RCC 7860 (cell line): Measurements from ENCODE around the gene BCL6.

Source experiments
- DNase-seq: peaks from one replicate; pipeline ENCODE4 v3.0.0-alpha.2; 2015; ENCODE audit warnings: low spot score
- FAIRE-seq: peaks from 2 replicates; lab custom pipeline; 2012; peaks lifted over from hg19 to GRCh38; lab: Jason Lieb, UNC

The BCL6 gene

GRCh38 chr3:187721055-187721454, 24.2 kb downstream of the BCL6 start:
- DNase-seq (no peak), FAIRE-seq (no peak)

- FAIRE-seq, result no peak
- no peak for DNase-seq
Observed at GRCh38 chr3:187720337-187720670, 25.0 kb downstream of the BCL6 start.

DNA sequence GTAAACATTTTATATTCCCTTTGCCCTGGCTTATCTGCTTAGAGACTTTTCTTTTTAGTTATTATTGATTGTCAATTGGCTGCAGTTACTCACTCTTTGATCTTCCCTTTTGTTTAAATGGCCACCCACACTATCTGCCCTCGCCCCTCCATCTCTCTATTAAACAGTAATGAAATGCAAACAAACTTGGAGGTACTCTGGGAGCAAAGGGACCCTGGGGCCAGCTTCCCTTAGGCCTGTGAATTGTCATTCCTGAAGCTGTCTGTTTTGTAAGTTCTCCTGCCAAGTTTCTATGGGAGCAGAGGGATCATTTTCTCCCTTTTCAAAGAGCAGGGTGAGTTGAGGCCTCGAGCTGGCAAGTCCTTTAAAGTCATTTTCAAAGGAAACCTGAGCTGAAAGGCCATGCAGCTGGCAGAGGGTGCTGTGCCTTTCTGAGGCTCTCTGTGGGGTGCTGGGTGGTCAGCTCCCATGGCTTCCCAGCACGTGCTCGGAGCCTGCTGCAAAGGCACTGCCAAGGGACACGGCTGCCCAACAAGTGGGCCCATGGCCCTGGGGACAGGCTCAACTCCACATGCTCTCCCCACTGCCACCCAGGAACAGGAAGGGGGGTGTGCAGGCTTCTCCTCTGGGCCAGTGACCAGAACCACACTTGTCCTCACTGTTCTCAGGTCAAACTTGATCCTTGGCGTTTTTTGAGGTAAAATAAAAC, 25.5 kb downstream of the BCL6 start:
- FAIRE-seq, result no peak
- DNase-seq, result no peak

- no peak for DNase-seq
- FAIRE-seq, result no peak
Observed at GRCh38 chr3:187718802-187719201, 26.5 kb downstream of the BCL6 start.

GRCh38 chr3:187717572-187717971, 27.7 kb downstream of the BCL6 start:
- no peak for DNase-seq
- no peak for FAIRE-seq

DNA sequence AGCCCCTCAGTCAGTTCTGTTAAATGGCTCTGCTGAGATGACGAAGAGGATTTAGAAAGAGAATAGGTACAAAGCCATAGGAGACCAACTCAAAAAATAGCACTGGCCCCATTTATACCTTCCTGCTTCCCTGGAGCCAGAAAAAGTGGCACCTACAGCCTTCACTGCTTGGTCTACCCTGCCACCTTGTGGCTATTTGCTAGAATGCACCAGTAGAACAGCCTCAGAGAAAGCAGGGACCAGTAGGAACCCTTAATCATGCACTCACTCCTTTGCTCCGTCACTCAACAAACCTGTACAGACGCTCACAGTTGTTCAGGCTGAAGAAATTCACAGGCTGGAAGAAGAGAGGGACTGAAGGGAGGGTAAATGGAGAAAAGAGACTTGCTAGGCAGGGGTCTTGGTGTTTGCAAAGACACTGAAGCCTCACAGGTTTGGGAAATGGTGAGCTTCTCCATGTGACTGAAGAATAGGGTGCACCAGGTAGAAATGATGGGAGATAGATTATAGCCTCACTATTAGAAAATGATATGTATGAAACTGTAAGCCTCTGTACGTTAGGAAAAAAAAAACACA, 30.8 kb downstream of the BCL6 start:
- DNase-seq (peak; percentile 51), FAIRE-seq (peak; percentile 25)

GRCh38 chr3:187713504-187713903, 31.8 kb downstream of the BCL6 start:
- DNase-seq, result peak; percentile 16

GRCh38 chr3:187709155-187709554, 36.1 kb downstream of the BCL6 start:
- DNase-seq (no peak), FAIRE-seq (no peak)

More at GRCh38 chr3:187713504-187713903, 31.8 kb downstream of the BCL6 start:
- FAIRE-seq, result no peak

DNA sequence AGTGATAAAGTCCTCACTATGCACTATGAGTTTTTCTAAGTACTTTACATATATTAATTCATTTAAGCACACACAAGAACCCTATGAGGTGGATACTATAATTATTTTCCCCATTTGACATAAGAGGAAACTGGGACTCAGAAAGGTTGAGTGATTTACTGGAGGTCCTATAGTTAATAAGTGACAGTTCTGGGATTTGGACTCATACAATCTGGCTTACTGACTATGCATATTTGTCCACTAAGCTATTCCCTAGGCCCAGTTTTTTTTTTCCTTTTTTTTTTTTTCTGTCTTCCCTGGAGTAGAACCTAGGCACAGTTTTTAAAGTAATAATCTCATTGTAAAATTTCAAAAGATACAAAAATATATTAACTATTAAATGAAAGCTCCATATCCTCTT, 36.6 kb downstream of the BCL6 start:
- DNase-seq, result peak; percentile 10
- FAIRE-seq, result peak; percentile 77

DNA sequence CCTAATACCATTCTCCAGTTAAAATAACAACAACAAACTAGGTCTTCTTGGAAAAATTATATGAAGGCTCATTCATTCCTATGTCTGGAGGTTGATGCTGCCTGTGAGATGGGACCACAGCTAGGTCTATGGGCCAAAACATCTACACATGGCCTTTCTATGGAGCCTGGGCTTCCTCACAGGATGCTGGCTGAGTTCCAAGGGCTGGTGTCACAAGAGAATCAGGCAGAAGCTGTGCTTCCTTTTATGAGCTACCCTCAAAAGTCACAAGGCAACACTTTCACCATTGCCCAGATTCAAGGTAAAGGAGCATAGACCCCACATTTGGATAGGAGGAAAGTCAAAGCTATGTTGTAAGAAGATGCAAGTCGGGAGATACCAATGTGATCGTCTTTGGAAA, 38.3 kb downstream of the BCL6 start:
- DNase-seq, result no peak
- FAIRE-seq, result no peak

- DNase-seq (no peak), FAIRE-seq (no peak)
Observed at GRCh38 chr3:187705164-187705563, 40.1 kb downstream of the BCL6 start.

GRCh38 chr3:187702507-187703033, 42.7 kb downstream of the BCL6 start, which contains the start of gene RTP2:
Gene RTP2 (minus strand): TSS chr3:187702557. CDS start chr3:187702128, 429 bp downstream.
- FAIRE-seq (no peak), DNase-seq (no peak)

DNA sequence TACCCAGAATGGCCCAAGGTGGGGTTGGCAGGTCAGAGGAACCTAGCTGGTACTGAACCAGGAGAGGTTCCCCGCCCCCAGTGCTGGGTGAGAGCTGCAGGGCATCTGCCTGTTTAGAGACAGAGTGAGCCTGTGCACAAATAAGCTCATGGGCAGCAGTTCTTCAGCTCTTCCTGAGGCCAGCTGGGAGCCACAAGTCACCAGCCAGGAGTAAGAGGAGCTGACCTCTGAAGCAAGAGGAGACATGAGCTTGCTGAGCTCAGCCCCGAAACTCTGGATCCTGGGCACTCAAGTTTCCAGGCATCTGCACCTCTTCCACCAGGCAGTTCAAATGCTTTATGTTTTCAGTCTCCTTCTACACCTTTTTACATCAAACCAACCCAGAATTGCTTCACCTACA, 45.0 kb downstream of the BCL6 start:
- DNase-seq (no peak), FAIRE-seq (no peak)

- FAIRE-seq (no peak), DNase-seq (no peak)
Observed at GRCh38 chr3:187698499-187699399, 46.5 kb downstream of the BCL6 start.

DNA sequence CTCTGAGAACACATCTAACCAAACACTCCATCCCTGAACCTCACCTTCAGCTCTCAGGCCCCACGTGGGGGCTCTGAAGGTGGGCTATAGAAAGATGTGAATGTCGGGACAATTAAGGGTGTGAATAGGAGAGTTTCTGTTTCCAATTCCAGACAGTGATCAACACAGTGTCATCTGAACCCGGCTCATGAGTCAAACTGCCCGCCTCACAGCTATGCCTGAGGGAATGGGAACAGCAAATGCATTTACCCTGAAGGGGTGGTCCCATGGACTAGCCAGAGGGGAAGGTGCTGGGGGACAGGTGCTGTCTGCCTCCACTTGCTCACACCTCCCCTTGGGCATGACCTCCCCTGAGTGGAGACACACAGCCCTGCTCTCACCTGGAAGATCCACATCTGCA, 49.2 kb downstream of the BCL6 start:
- no peak for DNase-seq
- FAIRE-seq, result no peak

- no peak for FAIRE-seq
- DNase-seq, result no peak
Observed at GRCh38 chr3:187695449-187695848, 49.8 kb downstream of the BCL6 start.

DNA sequence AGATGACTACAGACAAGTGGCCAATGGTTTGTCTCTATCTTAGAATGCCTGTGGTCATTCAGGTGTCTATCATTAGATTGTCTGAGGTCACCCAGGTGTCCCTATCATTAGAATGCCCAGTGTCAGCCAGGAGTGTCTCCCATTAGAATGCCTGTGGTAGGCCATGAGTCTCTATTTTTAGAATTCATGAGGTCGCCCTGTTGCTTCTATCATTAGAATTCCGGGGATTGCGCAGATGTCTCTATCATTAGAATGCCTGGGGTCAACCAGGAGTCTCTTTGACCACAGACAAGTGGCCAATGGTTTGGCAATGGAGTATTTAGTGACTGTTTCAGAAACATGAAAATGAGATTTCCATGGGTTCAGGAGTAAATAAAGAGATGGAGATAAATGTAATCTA, 50.5 kb downstream of the BCL6 start:
- DNase-seq (peak; percentile 78), FAIRE-seq (peak; percentile 74)

DNA sequence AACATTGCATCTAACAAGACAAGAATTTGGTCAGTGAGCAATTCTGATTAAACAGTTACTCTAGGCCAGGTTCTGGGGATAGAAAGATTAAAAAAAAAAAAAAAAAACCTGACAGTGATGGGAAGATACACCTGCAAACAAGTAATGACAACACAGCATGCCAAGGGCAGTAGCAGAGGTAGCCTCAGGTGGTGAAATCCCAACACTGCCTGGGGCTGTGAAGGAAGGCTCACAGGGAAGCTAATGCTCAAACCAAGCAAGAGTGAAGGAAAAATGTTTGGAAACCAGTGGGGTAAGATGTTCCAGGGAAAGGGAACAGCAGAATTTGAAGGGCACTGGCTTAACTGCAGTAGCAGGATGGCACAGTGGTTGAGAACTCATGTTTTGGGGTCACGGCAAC, 51.8 kb downstream of the BCL6 start:
- DNase-seq, result no peak
- FAIRE-seq, result no peak

GRCh38 chr3:187689984-187690383, 55.3 kb downstream of the BCL6 start:
- DNase-seq (no peak), FAIRE-seq (no peak)

DNA sequence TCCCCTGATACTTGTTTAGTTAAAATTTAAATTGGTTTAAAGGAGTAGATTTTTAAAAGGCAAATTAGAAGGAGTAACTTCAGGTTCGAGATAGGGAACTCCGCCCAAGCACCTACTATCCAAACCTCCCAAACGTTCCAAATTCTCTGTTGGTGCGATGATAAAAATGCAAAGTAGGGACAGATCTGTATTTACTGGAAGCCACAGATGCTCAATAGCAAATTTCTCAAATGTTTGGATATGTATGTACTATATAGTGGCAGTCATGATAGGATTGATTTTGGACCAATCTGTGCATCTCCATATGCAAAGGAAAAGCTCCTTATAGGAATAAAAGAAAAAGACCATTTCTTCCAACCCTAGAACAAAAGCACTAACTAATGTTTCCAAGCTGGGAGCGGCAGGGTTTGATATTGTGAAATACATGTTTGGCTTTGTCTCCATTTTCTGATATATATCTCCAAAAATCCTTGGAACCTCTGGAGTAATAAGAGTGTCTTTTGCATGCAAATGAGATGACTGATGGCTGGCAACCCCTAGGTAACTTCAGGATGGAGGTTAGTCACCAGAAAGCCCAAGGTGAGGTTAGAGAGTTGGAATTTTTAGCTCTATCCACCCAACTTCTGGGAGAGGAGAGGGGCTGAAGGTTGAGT, 58.5 kb downstream of the BCL6 start:
- FAIRE-seq, result no peak
- DNase-seq, result no peak

GRCh38 chr3:187685948-187686347, 59.3 kb downstream of the BCL6 start:
- no peak for FAIRE-seq

More at GRCh38 chr3:187685948-187686347, 59.3 kb downstream of the BCL6 start:
- no peak for DNase-seq
